ENCODE measurements around the gene CHERP.

GRCh38 chr19:16587833-16588823 lies 45.9 kb upstream of the CHERP start:
- TF ChIP-seq TARDBP (IDR thresholded peaks at IDR 0.05) (no peak), SUZ12 (IDR thresholded peaks at IDR 0.05) (no peak), ZNF384 (IDR thresholded peaks at IDR 0.05) (no peak), ELF4 (IDR thresholded peaks at IDR 0.05) (no peak), FOXM1 (IDR thresholded peaks at IDR 0.05; ENCODE audit: borderline replicate concordance) (no peak), NFRKB (IDR thresholded peaks at IDR 0.05) (no peak), FOXA1 (IDR thresholded peaks at IDR 0.05) (no peak), SP1 (IDR thresholded peaks at IDR 0.05) (no peak), HDGF (IDR thresholded peaks at IDR 0.05; ENCODE audit: borderline replicate concordance) (no peak), BHLHE40 (IDR thresholded peaks at IDR 0.05; ENCODE audit: borderline replicate concordance) (no peak), FOXK2 (IDR thresholded peaks at IDR 0.05) (no peak)
- TF ChIP-seq, protein P1, sequence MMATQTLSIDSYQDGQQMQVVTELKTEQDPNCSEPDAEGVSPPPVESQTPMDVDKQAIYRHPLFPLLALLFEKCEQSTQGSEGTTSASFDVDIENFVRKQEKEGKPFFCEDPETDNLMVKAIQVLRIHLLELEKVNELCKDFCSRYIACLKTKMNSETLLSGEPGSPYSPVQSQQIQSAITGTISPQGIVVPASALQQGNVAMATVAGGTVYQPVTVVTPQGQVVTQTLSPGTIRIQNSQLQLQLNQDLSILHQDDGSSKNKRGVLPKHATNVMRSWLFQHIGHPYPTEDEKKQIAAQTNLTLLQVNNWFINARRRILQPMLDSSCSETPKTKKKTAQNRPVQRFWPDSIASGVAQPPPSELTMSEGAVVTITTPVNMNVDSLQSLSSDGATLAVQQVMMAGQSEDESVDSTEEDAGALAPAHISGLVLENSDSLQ (IDR thresholded peaks at IDR 0.05) = no peak
